Gastroesophageal sphincter (tissue), 3 donors: Measurements from ENCODE around the gene ELMO3.

Experiments used
- CTCF ChIP-seq, 4 experiments: fragments of 200-600 bp in 2 of 4; fragments of 450-650 bp in 2 of 4; sonication (generic) in 1 of 4; IDR thresholded peaks; one replicate each; pipeline ENCODE4 v1.5.1; 2017 to 2019; ENCODE audit warnings: antibody characterized with exemption in 4 of 4, mild to moderate bottlenecking in 2 of 4, moderate library complexity in 2 of 4
- EP300 ChIP-seq: sonication (generic); formaldehyde crosslinking; IDR thresholded peaks from one replicate; pipeline ENCODE4 v1.6.1; 2017; ENCODE audit warnings: antibody characterized with exemption, mild to moderate bottlenecking
- POLR2A ChIP-seq, 2 donors: fragments of 450-650 bp; IDR thresholded peaks; one replicate each; pipeline ENCODE4 v1.6.1; 2017; ENCODE audit warnings: antibody characterized with exemption in 2 of 2, mild to moderate bottlenecking in 2 of 2, moderate library complexity in 1 of 2
- POLR2AphosphoS5 ChIP-seq: sonication (generic); formaldehyde crosslinking; IDR thresholded peaks from one replicate; pipeline ENCODE4 v1.6.1; 2017; ENCODE audit warnings: antibody characterized with exemption

- TF ChIP-seq CTCF (IDR thresholded peaks at IDR 0.05) (no peak), POLR2A (IDR thresholded peaks at IDR 0.05) (no peak), EP300 (no peak), POLR2AphosphoS5 (no peak)
Observed at GRCh38 chr16:67212766-67213165, 13.8 kb downstream of the ELMO3 start.
